GM10847 (cell line): ENCODE measurements around the gene DNM3.

Experiments used
- POLR2A ChIP-seq: IDR thresholded peaks from 2 replicates; pipeline ENCODE4 v1.6.1; 2011; ENCODE audit not compliant: insufficient read length; ENCODE audit errors: extremely low read depth

The DNM3 gene

DNA sequence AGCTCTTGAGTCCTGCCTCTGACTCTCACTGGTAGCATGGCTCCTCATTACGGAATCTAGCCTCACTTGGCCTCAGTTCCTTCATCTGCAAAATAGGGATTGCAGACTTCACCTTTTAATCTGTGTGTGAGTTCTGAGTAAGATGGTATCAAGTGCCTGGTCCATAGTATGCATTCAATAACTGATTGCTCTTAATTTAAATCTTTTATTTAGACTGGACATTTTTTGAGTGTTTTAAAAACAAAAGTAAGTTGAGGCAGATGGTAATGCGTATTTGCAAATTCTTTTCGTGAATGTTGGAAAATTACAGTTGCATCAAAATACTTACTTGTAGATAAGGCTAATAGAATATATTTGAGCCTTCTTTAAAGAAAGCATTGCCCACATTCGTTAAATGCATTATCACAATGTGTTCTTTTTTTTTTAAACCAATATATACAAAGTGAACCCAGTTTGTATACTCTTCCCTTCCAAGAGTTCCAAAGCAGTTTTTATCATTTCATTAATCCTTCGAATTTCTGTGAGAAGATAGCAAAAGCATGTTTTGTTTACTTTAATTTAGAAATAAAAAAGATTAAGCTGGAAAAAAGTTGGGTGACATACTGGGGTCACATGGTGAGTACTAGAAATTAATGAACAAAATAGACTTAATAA, 8.1 kb downstream of the DNM3 start:
- no peak for TF ChIP-seq POLR2A

DNA sequence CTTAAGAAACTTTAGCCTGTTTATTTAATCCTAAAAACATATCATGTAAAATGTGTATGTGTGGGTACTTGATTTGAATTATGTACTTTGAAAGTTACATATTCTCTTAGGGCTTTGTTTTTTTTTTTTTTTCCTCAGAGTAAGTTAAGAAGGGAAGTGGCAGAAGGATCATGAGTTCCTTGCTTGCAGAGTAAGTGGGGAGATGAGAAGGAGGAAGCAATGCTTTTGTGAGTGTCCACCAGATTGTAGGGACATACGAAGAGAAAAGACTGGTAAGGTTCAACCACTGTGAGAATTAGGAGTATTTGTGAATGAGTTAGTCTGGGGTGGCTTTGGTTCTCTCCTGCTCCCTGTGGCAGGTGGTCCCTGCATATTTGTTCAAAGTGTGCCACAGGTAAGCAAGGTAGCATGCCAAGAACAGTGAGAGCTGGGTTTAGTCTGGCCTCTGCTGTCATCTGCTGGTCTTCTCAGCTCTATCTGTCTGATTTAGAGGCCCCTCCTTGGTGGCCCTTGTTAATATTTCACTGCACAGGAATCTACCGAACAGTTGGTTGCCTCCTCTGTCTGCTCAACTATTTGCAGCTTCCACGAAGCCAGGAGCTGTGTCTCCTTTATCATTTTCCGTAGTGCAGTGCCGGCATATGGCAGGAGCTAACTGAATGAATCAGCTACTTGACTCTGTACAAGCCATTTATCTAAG, 9.5 kb downstream of the DNM3 start:
- no peak for TF ChIP-seq POLR2A

DNA sequence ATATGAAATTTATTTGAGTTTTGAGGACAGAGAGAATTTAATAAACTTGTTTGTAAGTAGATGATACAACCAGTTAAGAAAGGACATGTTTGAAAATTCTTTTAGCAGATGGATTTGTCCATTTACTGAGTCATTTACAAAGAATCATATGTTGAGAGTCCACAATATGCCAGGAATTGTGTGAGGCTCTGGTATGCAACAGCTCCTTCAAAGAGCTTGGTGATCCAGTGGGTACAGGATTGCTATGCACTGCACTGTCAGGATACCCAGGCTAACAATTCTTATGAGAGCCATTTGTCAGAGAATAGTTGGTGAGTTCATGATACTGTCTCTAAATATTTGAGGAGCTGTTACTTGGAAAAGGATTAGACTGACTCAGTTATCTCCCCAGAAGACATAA, 11.0 kb downstream of the DNM3 start:
- TF ChIP-seq POLR2A = no peak

DNA sequence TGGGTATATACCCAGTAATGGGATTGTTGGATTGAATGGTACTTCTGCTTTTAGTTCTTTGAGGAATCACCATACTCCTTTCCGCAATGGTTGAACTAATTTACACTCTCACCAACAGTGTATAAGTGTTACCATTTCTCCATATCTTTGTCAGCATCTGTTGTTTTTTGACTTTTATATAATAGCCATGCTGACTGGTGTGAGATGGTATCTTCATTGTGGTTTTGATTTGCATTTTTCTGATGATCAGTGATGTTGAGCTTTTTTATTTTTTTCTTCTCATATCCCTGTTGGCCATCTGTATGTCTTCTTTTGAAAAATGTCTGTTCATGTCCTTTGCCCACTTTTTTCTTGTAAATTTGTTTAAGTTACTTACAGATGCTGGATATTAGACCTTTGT, 14.1 kb downstream of the DNM3 start:
- no peak for TF ChIP-seq POLR2A

DNA sequence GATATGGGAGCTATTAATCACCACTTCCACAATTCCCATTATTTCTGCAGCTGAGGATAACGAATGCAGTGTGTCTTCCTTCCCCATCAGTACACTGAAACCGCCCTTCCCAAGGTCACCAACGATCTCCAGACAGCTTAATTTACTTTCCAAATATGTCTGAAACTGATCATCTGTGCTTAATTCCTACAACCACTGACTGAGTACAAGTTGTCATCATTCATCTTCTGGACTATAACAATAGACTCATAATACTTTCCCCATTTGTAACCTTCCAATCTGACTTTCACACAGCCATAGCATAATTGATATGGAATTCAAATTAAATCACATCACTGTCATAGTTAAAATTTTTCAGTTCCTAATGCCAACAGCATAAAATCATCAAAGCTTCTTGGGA, 17.4 kb downstream of the DNM3 start:
- TF ChIP-seq POLR2A = no peak

DNA sequence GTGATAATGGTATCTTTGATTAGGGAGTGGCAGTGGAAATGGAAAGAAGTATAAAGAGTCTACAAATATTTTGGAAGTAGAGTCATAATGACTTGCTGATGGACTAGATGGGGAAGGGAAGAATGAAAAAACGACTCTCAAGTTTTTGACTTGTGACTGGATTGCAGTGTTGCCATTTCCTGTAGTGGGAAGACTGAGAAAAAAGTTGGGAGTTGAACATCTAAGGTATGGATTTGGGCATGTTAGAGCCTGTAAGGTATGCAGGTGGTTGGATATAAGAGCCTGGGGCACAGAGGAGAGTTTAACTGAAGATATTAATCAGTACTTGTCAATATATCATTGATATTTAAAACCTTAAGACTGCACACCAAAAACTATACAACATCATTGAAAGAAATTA, 19.4 kb downstream of the DNM3 start:
- TF ChIP-seq POLR2A = no peak

DNA sequence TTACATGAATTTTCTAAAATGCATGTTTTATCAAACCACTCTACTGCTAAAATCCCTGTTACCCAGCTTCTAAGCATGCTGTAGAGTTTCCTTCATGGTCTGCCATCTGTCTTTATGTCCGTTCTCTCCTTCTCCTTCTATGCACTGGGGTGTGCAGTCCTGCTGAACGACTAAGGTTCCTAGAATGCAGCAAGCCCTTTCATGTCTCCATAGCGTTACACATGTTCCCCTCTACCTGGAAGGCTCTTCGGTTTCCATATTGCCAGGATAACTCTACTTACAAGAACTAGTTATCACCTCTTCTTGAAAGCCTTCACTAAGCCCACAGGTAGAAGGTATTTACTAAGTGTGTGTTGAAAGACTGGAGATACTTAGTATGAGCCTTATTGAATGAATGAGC, 22.2 kb downstream of the DNM3 start:
- TF ChIP-seq POLR2A = no peak

DNA sequence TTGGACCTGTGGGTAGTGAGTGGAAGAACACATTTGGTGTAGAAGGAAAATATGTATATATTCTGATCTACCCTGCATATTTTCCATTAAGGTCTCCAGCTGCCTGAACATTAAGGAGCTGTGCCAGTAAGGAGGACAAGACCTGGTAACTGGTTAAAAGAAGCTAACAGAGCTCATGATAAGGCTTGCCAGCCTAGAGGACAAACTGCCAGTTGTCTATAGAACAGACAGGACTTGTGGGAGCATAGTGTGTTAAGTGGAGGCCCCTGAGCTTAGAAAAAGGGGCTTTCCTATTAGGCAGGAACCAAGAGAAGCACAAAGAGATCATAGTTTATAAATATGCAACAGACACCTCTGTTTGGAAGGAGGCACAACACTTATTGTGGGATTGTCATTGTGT, 23.0 kb downstream of the DNM3 start:
- no peak for TF ChIP-seq POLR2A

DNA sequence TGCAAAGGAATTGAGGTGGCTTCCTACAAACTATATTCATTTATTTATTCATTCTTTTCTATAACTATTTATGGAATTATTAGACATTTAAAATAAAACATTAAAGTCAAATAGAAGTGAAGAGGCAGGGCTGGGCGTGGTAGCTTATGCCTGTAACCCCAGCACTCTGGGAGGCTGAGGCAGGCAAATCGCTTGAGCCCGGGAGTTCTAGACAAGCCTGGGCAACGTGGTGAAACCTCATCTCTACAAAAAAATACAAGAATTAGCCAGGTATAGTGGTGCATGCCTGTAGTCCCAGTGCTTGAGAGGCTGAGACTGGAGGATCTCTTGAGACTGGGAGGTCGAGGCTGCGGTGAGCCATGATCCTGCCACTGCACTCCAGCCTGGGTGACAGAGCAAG, 23.8 kb downstream of the DNM3 start:
- no peak for TF ChIP-seq POLR2A

DNA sequence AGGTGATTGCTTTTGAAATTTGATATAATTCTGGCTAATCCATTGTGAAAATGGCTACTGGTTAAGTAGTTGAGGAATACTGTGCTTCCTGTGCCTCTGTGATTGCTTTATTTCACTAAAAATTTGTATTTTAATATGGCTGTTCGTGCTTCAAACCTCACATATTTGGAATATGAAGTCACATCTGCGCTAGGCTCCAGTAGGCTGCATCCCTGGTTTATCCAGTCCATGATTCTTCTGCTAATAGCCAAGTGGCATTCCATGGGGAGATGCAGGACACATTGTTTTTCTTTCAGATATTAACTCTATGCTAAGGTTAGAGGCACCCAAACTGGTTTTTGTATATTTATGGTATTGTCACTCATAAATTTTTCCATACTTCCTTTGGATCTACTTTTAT, 25.9 kb downstream of the DNM3 start:
- no peak for TF ChIP-seq POLR2A

DNA sequence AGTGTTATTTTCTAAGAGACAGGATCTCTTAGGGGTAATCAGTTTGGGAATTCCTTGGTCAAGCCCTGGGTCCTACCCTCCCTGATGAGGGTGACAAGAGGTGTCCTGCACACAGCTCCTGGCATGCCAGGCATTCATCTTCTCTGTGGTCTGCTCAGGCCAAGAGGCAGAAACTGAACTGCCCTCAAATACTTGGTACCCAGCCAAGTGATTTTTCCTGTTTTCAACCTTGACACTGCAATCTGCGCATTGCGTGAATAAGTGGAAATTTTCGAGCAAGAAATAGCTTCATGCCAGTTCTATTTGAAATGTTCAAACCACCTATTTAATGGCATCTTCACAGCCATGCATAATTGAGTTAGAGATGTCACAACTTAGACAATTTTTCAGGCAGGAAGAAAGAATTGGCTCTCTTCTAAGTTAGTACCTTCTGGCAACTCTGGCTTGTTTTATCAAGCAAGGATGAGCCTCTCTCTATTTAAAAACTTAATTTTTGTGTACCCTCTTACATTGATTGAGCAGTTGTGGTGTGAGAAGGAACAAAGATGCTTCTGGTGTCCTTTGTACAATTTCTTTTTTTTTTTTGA, 27.0 kb downstream of the DNM3 start:
- no peak for TF ChIP-seq POLR2A

DNA sequence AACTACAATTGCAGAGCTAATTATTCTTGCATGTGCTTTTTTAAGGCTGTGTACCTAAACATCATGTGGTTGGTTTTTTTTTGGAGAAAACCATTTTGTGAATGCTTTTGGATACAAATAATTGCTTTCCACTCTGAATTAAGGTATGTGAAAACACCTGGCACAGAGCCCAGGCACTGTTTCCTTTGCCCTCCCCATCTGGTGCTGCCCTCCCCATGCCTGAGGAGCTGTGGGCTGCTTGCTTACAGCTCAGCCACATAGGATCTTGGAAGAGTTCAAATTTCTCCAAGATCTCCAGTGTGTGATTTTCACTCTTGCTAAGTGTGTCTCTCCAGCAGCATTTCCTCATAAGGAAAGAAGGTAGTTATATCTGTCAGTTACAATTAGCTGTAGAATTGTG, 27.8 kb downstream of the DNM3 start:
- no peak for TF ChIP-seq POLR2A

DNA sequence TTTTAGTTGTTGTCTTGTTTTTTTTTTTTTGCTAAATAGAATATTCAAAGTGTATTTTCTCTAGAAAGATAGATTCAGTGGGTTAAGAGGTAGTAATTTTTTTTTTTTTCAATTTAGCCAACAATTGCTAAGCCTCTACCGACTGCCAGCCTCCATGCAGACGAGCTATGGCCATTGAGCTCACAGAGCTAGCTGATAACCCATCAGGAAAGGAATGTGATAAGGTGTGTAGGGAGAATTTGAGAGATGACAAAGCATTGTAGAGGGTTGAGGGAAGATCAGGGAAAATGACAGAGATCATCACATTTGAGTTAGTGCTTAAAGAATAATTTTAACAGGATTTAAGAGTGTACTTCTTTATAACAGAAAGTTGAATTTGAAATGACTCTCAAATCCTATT, 30.6 kb downstream of the DNM3 start:
- TF ChIP-seq POLR2A = no peak

DNA sequence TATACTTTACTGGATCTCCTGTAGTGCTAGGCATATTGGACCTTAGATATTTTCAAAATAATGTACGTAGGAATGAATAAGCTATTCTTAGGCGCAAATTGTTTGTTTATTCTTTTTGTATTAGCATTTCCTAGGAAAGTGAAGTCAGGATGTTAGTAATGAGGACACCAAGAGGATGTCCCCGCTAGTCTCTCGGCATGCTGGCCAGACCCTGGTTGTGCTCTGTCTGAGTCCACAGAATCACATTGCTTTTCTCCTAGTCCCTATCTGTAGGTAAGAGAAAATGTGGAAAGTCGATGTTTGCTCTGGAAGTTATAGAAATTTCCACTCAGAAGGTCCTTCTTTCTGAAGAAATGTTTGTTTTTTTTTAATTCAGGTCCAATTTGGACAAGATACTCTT, 31.1 kb downstream of the DNM3 start:
- no peak for TF ChIP-seq POLR2A

DNA sequence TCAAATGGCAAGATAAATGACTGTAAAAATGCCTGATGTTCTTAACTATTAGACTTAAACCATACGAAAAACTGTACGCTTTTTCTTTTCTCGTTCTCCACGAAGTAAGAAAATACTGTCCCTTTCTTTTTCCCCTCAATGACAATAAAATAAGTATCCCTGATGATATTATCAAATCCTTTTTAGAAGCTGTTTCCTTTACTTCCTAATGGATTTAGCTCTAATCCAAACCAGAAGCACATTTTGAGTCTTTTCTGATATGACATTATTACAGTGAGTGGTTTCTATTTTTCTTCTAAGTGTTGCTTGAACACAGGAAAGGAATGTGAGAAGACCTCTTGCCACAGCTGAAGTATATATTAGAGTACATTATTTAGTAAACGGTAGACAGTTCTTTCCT, 32.4 kb downstream of the DNM3 start:
- no peak for TF ChIP-seq POLR2A

DNA sequence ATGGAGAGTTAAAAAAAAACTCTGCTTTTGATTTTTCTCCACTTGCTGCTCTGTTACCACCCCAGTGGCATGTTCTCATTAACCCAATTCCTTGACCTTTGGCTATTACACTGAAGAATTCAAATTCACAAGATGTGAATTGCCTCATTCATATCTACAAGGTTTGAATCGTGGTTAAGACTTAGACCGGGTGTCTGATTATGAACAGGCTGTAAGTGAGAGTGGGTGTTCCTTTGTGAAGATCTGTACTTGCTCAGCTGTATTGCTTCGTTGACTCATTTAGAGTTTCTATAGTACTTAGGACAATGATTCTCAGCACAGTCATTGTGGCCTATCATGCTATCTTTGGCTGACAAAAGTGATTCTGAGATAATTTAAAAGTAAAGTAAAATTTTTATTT, 36.4 kb downstream of the DNM3 start:
- TF ChIP-seq POLR2A = no peak

DNA sequence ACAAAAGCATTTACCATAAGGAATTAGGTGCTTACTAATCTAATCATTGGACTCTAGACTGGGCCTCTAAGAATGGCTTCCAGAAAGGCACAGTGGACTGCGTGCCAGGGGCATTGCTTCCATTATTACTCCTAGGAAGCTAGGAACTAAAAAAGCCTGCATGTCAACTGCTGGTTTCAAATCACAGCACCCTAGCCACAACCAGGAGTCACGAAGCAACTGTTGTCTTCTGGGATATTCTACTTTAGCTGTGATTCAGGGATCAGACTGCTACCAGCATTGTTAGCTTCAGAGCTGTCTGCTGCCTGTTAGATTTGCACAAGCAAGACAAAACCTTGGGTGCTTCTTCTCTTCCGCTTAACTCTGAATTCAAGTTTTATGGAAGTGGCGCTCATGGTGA, 38.3 kb downstream of the DNM3 start:
- TF ChIP-seq POLR2A = no peak
